ENCODE data around the gene ERLIN1. TPM values are rescaled to one million over a fixed set of nuclear protein-coding genes. Genes with fewer than 3 reads are reported as not detected.
A peak's percentile ranks its signal among the peaks of the same experiment; 100 is the strongest.

The ERLIN1 gene
- total and polyA plus RNA-seq, 10 of the 15 experiments (the other 5 are each of a cell fraction or from before 2014, with no cell fraction given) = 4.9 to 21.7 (median 13.0) TPM

- Histone ChIP-seq H3K36me3 (ENCODE audit: control insufficient read depth in 2 of 2, insufficient read depth in 2 of 2, low read length in 1 of 2) (no peaks in the 10 kb centered on the region), H3K27ac (ENCODE audit: control insufficient read depth, insufficient read depth) (no peak overlapping the region), H4K20me1 (ENCODE audit: control insufficient read depth, insufficient read depth) (no peaks in the 10 kb centered on the region), H3K4me2 (ENCODE audit: control insufficient read depth, insufficient read depth) (no peak overlapping the region), H3K9ac (ENCODE audit: control insufficient read depth, insufficient read depth, low read length) (no peak overlapping the region), H3K27me3 (replicated peaks in 1 of 2; ENCODE audit: control insufficient read depth in 2 of 2, insufficient read depth in 2 of 2, low read length in 1 of 2) (no peaks in the 10 kb centered on the region), H3K4me3 (no peak overlapping the region), H3K4me1 (ENCODE audit: control insufficient read depth, insufficient read depth, low read length) (no peaks in the 10 kb centered on the region), H2AFZ (ENCODE audit: control insufficient read depth, low read depth, low read length) (no peak overlapping the region), H3K9me3 (replicated peaks; ENCODE audit: control insufficient read depth, insufficient read depth, low read length) (no peaks in the 10 kb centered on the region), H3K79me2 (ENCODE audit: control insufficient read depth, insufficient read depth, low read length) (no peaks in the 10 kb centered on the region)
- DNase-seq (ENCODE audit: low read depth, low spot score) (no peak), FAIRE-seq (no peak), ATAC-seq (no peak)
- ChIA-PET POLR2A (no interaction called here), CTCF (no interaction called here), SMC1A (ENCODE audit: uncharacterized antibody, unreplicated experiment) (interaction anchor here (1.1 kb wide), 1 partner anchor 25 kb away, joined by 3 read pairs; no protein-coding TSS in a partner anchor), RAD21 (ENCODE audit: unreplicated experiment) (no interaction called here)
- no TSS peak for BruUV-seq (replicated peaks)
- in situ Hi-C loops (cut with MboI) (no loop called here), intact Hi-C loops (cut with micrococcal nuclease; ENCODE audit: unreplicated experiment) (no loop called here)
- TF ChIP-seq ETV6 (conservative IDR thresholded peaks at IDR 0.05 in 1 of 2, IDR thresholded peaks at IDR 0.05 in 1 of 2; ENCODE audit: borderline replicate concordance in 1 of 2, low read depth in 1 of 2) (no peak), DPF2 (IDR thresholded peaks at IDR 0.05) (no peak), IRF3 (IDR thresholded peaks at IDR 0.05) (no peak), ZNF274 (IDR thresholded peaks at IDR 0.05; ENCODE audit: insufficient read depth, insufficient read length) (no peak), POLR2AphosphoS2 (IDR thresholded peaks at IDR 0.05; ENCODE audit: low read depth, low read length) (no peak), ZNF384 (IDR thresholded peaks at IDR 0.05; ENCODE audit: borderline replicate concordance, low read depth, low read length) (0 out of 2 replicates have a peak, but pooled peaks have one; percentile 31), SREBF2 (IDR thresholded peaks at IDR 0.05; ENCODE audit: low read length) (no peak), CHD2 (IDR thresholded peaks at IDR 0.05; ENCODE audit: borderline replicate concordance, low read depth, low read length) (no peak), CHD4 (IDR thresholded peaks at IDR 0.05) (no peak), ZBTB11 (CRISPR knock-in tag; IDR thresholded peaks at IDR 0.05) (no peak), KAT2A (conservative IDR thresholded peaks at IDR 0.05; ENCODE audit: control insufficient read depth, low read depth, low read length) (no peak), LARP7 (IDR thresholded peaks at IDR 0.05) (no peak), STAT1 (conservative IDR thresholded peaks at IDR 0.05) (no peak), EP300 (IDR thresholded peaks at IDR 0.05; ENCODE audit: borderline replicate concordance in 1 of 2, control insufficient read depth in 1 of 2, low read depth in 2 of 2, low read length in 2 of 2) (no peak)
- TF ChIP-seq, protein P1, sequence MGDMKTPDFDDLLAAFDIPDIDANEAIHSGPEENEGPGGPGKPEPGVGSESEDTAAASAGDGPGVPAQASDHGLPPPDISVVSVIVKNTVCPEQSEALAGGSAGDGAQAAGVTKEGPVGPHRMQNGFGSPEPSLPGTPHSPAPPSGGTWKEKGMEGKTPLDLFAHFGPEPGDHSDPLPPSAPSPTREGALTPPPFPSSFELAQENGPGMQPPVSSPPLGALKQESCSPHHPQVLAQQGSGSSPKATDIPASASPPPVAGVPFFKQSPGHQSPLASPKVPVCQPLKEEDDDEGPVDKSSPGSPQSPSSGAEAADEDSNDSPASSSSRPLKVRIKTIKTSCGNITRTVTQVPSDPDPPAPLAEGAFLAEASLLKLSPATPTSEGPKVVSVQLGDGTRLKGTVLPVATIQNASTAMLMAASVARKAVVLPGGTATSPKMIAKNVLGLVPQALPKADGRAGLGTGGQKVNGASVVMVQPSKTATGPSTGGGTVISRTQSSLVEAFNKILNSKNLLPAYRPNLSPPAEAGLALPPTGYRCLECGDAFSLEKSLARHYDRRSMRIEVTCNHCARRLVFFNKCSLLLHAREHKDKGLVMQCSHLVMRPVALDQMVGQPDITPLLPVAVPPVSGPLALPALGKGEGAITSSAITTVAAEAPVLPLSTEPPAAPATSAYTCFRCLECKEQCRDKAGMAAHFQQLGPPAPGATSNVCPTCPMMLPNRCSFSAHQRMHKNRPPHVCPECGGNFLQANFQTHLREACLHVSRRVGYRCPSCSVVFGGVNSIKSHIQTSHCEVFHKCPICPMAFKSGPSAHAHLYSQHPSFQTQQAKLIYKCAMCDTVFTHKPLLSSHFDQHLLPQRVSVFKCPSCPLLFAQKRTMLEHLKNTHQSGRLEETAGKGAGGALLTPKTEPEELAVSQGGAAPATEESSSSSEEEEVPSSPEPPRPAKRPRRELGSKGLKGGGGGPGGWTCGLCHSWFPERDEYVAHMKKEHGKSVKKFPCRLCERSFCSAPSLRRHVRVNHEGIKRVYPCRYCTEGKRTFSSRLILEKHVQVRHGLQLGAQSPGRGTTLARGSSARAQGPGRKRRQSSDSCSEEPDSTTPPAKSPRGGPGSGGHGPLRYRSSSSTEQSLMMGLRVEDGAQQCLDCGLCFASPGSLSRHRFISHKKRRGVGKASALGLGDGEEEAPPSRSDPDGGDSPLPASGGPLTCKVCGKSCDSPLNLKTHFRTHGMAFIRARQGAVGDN (IDR thresholded peaks at IDR 0.05) = no peak
Measured at GRCh38 chr10:100122780-100123179, 63.0 kb downstream of the ERLIN1 start.
